ENCODE results near the gene SLC16A5. TPM values are rescaled to one million over a fixed set of nuclear protein-coding genes. Genes with fewer than 3 reads are reported as not detected.
A peak's percentile ranks its signal among the peaks of the same experiment; 100 is the strongest.
"Not testable (repeated sequence)": the region's sequence is repeated elsewhere in the genome, so short reads cannot be mapped to it uniquely, and the experiment has no call there.

Gene SLC16A5
- polyA plus RNA-seq, 3 donors = 26.1 to 99.4 (median 27.0) TPM

GRCh38 chr17:75044716-75045115 is 43.0 kb upstream of the SLC16A5 start:
- no peak overlapping the region for H3K4me3 ChIP-seq (replicated peaks in 1 of 3; ENCODE audit: low read depth in 2 of 3, low read length in 3 of 3)
- H3K27ac Mint-ChIP-seq = peak overlapping the region in 1 of 7 donors; percentile 46
- no peak for DNase-seq
- TF ChIP-seq, protein P1, sequence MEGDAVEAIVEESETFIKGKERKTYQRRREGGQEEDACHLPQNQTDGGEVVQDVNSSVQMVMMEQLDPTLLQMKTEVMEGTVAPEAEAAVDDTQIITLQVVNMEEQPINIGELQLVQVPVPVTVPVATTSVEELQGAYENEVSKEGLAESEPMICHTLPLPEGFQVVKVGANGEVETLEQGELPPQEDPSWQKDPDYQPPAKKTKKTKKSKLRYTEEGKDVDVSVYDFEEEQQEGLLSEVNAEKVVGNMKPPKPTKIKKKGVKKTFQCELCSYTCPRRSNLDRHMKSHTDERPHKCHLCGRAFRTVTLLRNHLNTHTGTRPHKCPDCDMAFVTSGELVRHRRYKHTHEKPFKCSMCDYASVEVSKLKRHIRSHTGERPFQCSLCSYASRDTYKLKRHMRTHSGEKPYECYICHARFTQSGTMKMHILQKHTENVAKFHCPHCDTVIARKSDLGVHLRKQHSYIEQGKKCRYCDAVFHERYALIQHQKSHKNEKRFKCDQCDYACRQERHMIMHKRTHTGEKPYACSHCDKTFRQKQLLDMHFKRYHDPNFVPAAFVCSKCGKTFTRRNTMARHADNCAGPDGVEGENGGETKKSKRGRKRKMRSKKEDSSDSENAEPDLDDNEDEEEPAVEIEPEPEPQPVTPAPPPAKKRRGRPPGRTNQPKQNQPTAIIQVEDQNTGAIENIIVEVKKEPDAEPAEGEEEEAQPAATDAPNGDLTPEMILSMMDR (IDR thresholded peaks at IDR 0.05) = no peak
- peaks cover 12% of the 10 kb centered on the region for H4K20me1 ChIP-seq (ENCODE audit: insufficient read depth, low read length)
- peaks cover 18 to 25% of the 10 kb centered on the region in 2 donors for H3K4me1 ChIP-seq (ENCODE audit: control insufficient read depth in 1 of 2, insufficient read depth in 2 of 2, low read length in 2 of 2)
- no peak overlapping the region for H3K4me3 Mint-ChIP-seq
- peaks cover 32 to 36% of the 10 kb centered on the region in 2 donors for H3K36me3 Mint-ChIP-seq
- peaks cover 23% of the 10 kb centered on the region for H3K4me1 Mint-ChIP-seq
- intact Hi-C loops (cut with micrococcal nuclease) = loop anchor here (5.0 kb wide), 1 partner anchor 138 kb away; the partner anchor contains the start of gene SUMO2 (in 2 of the 2)
- H3K9ac ChIP-seq (ENCODE audit: insufficient read depth, low read length, poor library complexity, severe bottlenecking) = no peak overlapping the region
- no peak overlapping the region for H3K4me2 ChIP-seq (replicated peaks; ENCODE audit: extremely low read depth, low read length, poor library complexity, severe bottlenecking)
- peaks cover 41% of the 10 kb centered on the region for H3K79me2 ChIP-seq (ENCODE audit: insufficient read depth, low read length)
- peaks cover 28 to 35% of the 10 kb centered on the region in 2 donors for H3K36me3 ChIP-seq (replicated peaks in 1 of 2; ENCODE audit: control insufficient read depth in 1 of 2, insufficient read depth in 2 of 2, low read length in 2 of 2)
- H3K9me3 Mint-ChIP-seq = peaks cover 0 to 2% (median 0%) of the 10 kb centered on the region in 7 donors
- H3K27ac ChIP-seq (ENCODE audit: low read depth in 1 of 2, low read length in 2 of 2) = no peak overlapping the region
- H3K27me3 ChIP-seq (ENCODE audit: control insufficient read depth in 2 of 2, insufficient read depth in 2 of 2, low read length in 2 of 2) = no peaks in the 10 kb centered on the region
- no peaks in the 10 kb centered on the region for H3K9me3 ChIP-seq (replicated peaks in 1 of 2; ENCODE audit: control insufficient read depth in 1 of 2, insufficient read depth in 1 of 2, low read length in 2 of 2)
- peaks cover 0 to 2% (median 0%) of the 10 kb centered on the region in 3 donors for H3K27me3 Mint-ChIP-seq (ENCODE audit: low read depth in 3 of 3)
- no CpG with 5 or more reads among the region's 7 CpGs for WGBS (ENCODE audit: insufficient coverage)
- H2AFZ ChIP-seq (ENCODE audit: insufficient read depth, low read depth, low read length, poor library complexity, severe bottlenecking) = no peak overlapping the region

- peaks cover 41% of the 10 kb centered on the region for H3K79me2 ChIP-seq (ENCODE audit: insufficient read depth, low read length)
- H3K27ac Mint-ChIP-seq = peak overlapping the region; percentile 93 to 98 (median 97)
- H3K9me3 Mint-ChIP-seq; DNase-seq; H3K27me3 Mint-ChIP-seq (ENCODE audit: low read depth in 3 of 3); H3K27me3 ChIP-seq (ENCODE audit: control insufficient read depth in 2 of 2, insufficient read depth in 2 of 2, low read length in 2 of 2); H3K9me3 ChIP-seq (replicated peaks in 1 of 2; ENCODE audit: control insufficient read depth in 1 of 2, insufficient read depth in 1 of 2, low read length in 2 of 2): not testable (repeated sequence)
- H3K4me1 Mint-ChIP-seq = peaks cover 23% of the 10 kb centered on the region
- peak overlapping the region; percentile 57 to 100 (median 97) for H3K4me3 ChIP-seq (replicated peaks in 1 of 3; ENCODE audit: low read depth in 2 of 3, low read length in 3 of 3)
- H3K4me3 Mint-ChIP-seq = peak overlapping the region; percentile 92 to 94
- intact Hi-C loops (cut with micrococcal nuclease) = loop anchor here (5.0 kb wide), 1 partner anchor 136 kb away; the partner anchor contains the start of gene SUMO2 (in 2 of the 2)
- H4K20me1 ChIP-seq (ENCODE audit: insufficient read depth, low read length) = peaks cover 12% of the 10 kb centered on the region
- H3K36me3 ChIP-seq (replicated peaks in 1 of 2; ENCODE audit: control insufficient read depth in 1 of 2, insufficient read depth in 2 of 2, low read length in 2 of 2) = peaks cover 26 to 34% of the 10 kb centered on the region in 2 donors
- peak overlapping the region; percentile 88 for H3K4me2 ChIP-seq (replicated peaks; ENCODE audit: extremely low read depth, low read length, poor library complexity, severe bottlenecking)
- peak overlapping the region; percentile 97 for H3K9ac ChIP-seq (ENCODE audit: insufficient read depth, low read length, poor library complexity, severe bottlenecking)
- peaks cover 20 to 35% of the 10 kb centered on the region in 2 donors for H3K36me3 Mint-ChIP-seq
- H2AFZ ChIP-seq (ENCODE audit: insufficient read depth, low read depth, low read length, poor library complexity, severe bottlenecking) = peak overlapping the region; percentile 97
- H3K4me1 ChIP-seq (ENCODE audit: control insufficient read depth in 1 of 2, insufficient read depth in 2 of 2, low read length in 2 of 2) = peaks cover 18 to 25% of the 10 kb centered on the region in 2 donors
- WGBS (ENCODE audit: insufficient coverage) = 22% methylated on average over 15 of the region's 25 CpGs
- peak overlapping the region; percentile 96 for H3K27ac ChIP-seq (ENCODE audit: low read depth in 1 of 2, low read length in 2 of 2)
Observed at GRCh38 chr17:75045946-75046406, 41.8 kb upstream of the SLC16A5 start.

All from CD14-positive monocyte (primary cell).